ENCODE measurements around the gene MEF2A.

Gene MEF2A

DNA sequence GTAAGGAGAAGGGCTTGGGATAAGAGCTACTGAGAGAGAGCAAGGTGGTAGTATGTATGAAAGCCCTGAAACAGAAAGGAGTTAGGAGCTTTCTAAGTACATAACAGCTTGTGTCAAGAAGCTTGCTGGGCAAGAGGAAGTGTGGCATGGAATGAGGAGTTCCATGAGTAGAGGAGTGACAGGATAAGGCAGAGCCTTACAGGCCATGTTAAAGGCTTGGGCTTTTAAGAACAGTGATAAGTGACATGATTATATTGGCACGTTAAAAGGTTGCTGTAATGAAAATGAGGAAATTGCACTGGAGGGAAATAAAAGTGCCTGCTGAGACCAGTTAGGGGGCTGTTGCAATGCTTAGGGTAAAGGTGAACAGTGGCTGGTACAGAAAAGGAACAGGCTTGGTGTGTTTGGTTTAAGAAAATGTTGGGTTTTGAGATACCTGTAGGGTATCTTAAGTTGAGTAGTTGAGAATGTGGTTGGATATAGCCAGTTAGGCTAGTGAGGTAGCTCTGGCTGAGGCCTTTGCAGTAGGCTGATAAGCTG lies 49.0 kb downstream of the MEF2A start:
- Histone ChIP-seq H3K4me1 (ENCODE audit: low read length) (no peaks in the 10 kb centered on the region), H3K27me3 (replicated peaks; ENCODE audit: insufficient read depth, low read length) (no peaks in the 10 kb centered on the region), H3K36me3 (replicated peaks; ENCODE audit: insufficient read depth, low read length) (no peaks in the 10 kb centered on the region), H3K9me2 (replicated peaks; ENCODE audit: insufficient read depth, low read length) (no peaks in the 10 kb centered on the region), H3K4me2 (ENCODE audit: low read depth, low read length) (no peak overlapping the region), H3K9ac (ENCODE audit: low read length) (no peak overlapping the region), H3K79me2 (ENCODE audit: low read length) (peaks cover 90% of the 10 kb centered on the region), H2AFZ (ENCODE audit: low read length) (no peak overlapping the region), H3K4me3 (ENCODE audit: low read length) (no peak overlapping the region), H4K20me1 (ENCODE audit: insufficient read depth, low read length) (no peaks in the 10 kb centered on the region), H3F3A (ENCODE audit: insufficient read depth, low read length) (no peaks in the 10 kb centered on the region), H3K9me3 (replicated peaks; ENCODE audit: insufficient read depth, low read length) (no peaks in the 10 kb centered on the region), H3K27ac (ENCODE audit: low read length) (peak overlapping the region; percentile 4; the same call in 1 of the 2 replicates)
- TF ChIP-seq, protein P1, sequence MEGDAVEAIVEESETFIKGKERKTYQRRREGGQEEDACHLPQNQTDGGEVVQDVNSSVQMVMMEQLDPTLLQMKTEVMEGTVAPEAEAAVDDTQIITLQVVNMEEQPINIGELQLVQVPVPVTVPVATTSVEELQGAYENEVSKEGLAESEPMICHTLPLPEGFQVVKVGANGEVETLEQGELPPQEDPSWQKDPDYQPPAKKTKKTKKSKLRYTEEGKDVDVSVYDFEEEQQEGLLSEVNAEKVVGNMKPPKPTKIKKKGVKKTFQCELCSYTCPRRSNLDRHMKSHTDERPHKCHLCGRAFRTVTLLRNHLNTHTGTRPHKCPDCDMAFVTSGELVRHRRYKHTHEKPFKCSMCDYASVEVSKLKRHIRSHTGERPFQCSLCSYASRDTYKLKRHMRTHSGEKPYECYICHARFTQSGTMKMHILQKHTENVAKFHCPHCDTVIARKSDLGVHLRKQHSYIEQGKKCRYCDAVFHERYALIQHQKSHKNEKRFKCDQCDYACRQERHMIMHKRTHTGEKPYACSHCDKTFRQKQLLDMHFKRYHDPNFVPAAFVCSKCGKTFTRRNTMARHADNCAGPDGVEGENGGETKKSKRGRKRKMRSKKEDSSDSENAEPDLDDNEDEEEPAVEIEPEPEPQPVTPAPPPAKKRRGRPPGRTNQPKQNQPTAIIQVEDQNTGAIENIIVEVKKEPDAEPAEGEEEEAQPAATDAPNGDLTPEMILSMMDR (IDR thresholded peaks at IDR 0.05; ENCODE audit: low read length) = no peak
- TF ChIP-seq EZH2 (optimal IDR thresholded peaks at IDR 0.05; ENCODE audit: low read depth, low read length) = no peak
- no peak for TF ChIP-seq EZH2phosphoT487 (IDR thresholded peaks at IDR 0.05; ENCODE audit: low read length)
- DNase-seq = no peak

DNA sequence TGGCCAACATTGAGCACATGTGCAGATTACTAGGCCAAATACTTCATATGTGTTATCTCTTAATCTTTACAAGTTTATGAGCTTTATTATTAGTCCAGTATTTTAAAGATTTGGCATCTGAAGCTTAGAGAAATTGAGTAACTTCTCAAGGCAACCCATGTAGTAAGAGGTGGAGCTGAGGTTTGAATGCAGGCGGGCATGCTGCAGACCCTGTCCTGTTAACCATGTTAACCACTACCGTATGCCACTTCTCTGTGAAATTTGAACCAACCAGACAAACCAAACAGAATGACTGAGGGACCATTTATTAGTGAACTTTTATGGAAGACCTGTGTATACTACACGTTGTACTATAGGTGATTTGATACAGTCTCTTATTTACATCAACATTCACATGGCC lies 49.7 kb downstream of the MEF2A start:
- Histone ChIP-seq H3K9ac (ENCODE audit: low read length) (no peak overlapping the region), H3K9me3 (replicated peaks; ENCODE audit: insufficient read depth, low read length) (no peaks in the 10 kb centered on the region), H4K20me1 (ENCODE audit: insufficient read depth, low read length) (no peaks in the 10 kb centered on the region), H3K9me2 (replicated peaks; ENCODE audit: insufficient read depth, low read length) (no peaks in the 10 kb centered on the region), H3K27me3 (replicated peaks; ENCODE audit: insufficient read depth, low read length) (no peaks in the 10 kb centered on the region), H3K4me3 (ENCODE audit: low read length) (no peak overlapping the region), H3K4me1 (ENCODE audit: low read length) (no peaks in the 10 kb centered on the region), H2AFZ (ENCODE audit: low read length) (no peak overlapping the region), H3F3A (ENCODE audit: insufficient read depth, low read length) (no peaks in the 10 kb centered on the region), H3K27ac (ENCODE audit: low read length) (no peak overlapping the region), H3K36me3 (replicated peaks; ENCODE audit: insufficient read depth, low read length) (no peaks in the 10 kb centered on the region), H3K79me2 (ENCODE audit: low read length) (peaks cover 95% of the 10 kb centered on the region), H3K4me2 (ENCODE audit: low read depth, low read length) (no peak overlapping the region)
- no peak for DNase-seq
- TF ChIP-seq, protein P1 (IDR thresholded peaks at IDR 0.05; ENCODE audit: low read length) = no peak
- no peak for TF ChIP-seq EZH2 (optimal IDR thresholded peaks at IDR 0.05; ENCODE audit: low read depth, low read length)
- TF ChIP-seq EZH2phosphoT487 (IDR thresholded peaks at IDR 0.05; ENCODE audit: low read length) = no peak

DNA sequence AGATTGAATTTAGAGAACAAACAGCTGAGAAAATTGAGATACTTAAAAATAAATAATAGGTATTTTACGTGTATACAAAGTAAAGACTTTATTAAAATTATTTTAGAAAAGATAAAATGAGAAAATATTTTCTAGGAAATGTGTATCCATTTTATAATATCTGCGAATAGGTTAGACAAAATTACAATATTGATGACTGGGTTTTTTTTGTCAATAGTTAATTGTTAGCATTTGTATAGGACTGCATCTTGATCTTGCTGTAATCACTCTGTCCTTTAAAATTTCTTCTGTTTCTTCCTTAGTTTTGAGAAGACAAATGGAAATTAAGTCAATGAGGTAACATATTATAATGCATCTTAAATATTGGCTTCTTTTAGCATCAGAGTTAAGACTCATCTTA lies 50.3 kb downstream of the MEF2A start:
- no peaks in the 10 kb centered on the region for H3K9me2 ChIP-seq (replicated peaks; ENCODE audit: insufficient read depth, low read length)
- H4K20me1 ChIP-seq (ENCODE audit: insufficient read depth, low read length) = no peaks in the 10 kb centered on the region
- no peaks in the 10 kb centered on the region for H3K36me3 ChIP-seq (replicated peaks; ENCODE audit: insufficient read depth, low read length)
- H3K27ac ChIP-seq (ENCODE audit: low read length) = no peak overlapping the region
- H2AFZ ChIP-seq (ENCODE audit: low read length) = no peak overlapping the region
- H3K9ac ChIP-seq (ENCODE audit: low read length) = no peak overlapping the region
- DNase-seq = no peak
- H3K4me2 ChIP-seq (ENCODE audit: low read depth, low read length) = no peak overlapping the region
- no peaks in the 10 kb centered on the region for H3K9me3 ChIP-seq (replicated peaks; ENCODE audit: insufficient read depth, low read length)
- no peak overlapping the region for H3K4me3 ChIP-seq (ENCODE audit: low read length)
- TF ChIP-seq, protein P1 (IDR thresholded peaks at IDR 0.05; ENCODE audit: low read length) = no peak
- no peak for TF ChIP-seq EZH2phosphoT487 (IDR thresholded peaks at IDR 0.05; ENCODE audit: low read length)
- no peak for TF ChIP-seq EZH2 (optimal IDR thresholded peaks at IDR 0.05; ENCODE audit: low read depth, low read length)
- H3K79me2 ChIP-seq (ENCODE audit: low read length) = peaks cover 95% of the 10 kb centered on the region
- H3F3A ChIP-seq (ENCODE audit: insufficient read depth, low read length) = 0 out of 2 replicates have a peak, but pooled peaks cover 2% of the 10 kb centered on the region
- H3K4me1 ChIP-seq (ENCODE audit: low read length) = peaks cover 2% of the 10 kb centered on the region
- no peaks in the 10 kb centered on the region for H3K27me3 ChIP-seq (replicated peaks; ENCODE audit: insufficient read depth, low read length)
